Measurements from ENCODE around the gene WWC2. TPM values are rescaled to one million over a fixed set of nuclear protein-coding genes. Genes with fewer than 3 reads are reported as not detected.
A peak's percentile ranks its signal among the peaks of the same experiment; 100 is the strongest.

The WWC2 gene
- total RNA-seq, 6 donors from 2014 or later = 87.0 to 179 (median 121) TPM

DNA sequence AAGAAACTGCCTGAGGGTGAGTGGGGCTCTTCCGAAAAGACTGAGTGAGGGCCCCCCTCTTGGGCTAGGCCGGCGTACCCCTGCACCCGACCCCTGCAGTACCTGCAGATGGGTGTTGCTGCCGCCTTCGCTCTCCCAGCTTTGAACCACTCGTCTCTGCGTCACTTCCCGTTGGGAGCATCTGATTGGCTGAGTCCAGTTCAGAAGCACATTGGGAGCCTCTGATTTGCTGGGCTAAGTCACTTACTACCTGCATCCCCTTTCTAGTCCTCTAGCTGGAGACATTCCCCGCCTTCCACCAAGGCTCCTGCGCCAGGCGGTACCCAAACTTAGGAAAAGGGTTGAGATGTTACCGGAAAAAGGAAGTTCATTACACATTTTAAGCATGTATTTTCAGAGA, 20.4 kb upstream of the WWC2 start:
- H3K27me3 ChIP-seq = no peaks in the 10 kb centered on the region
- H3K9me3 ChIP-seq = no peaks in the 10 kb centered on the region
- ATAC-seq (ENCODE audit: low FRiP score in 2 of 2) (no peak), DNase-seq (peak in 1 of 2 donors; percentile 61)
- H3K27ac ChIP-seq = no peak overlapping the region
- 96% methylated on average over 13 of the region's 13 CpGs for WGBS, 2 donors
- no peaks in the 10 kb centered on the region for H3K36me3 ChIP-seq
- no peaks in the 10 kb centered on the region for H3K4me1 ChIP-seq
- TF ChIP-seq EP300 (IDR thresholded peaks at IDR 0.05) = no peak
- no peak for TF ChIP-seq POLR2AphosphoS5 (IDR thresholded peaks at IDR 0.05)
- no peak for TF ChIP-seq CTCF (IDR thresholded peaks at IDR 0.05)
- no peak for TF ChIP-seq POLR2A (IDR thresholded peaks at IDR 0.05)
- no peak overlapping the region for H3K4me3 ChIP-seq

- Histone ChIP-seq H3K27me3 (no peaks in the 10 kb centered on the region), H3K9me3 (no peaks in the 10 kb centered on the region), H3K27ac (no peak overlapping the region), H3K36me3 (no peaks in the 10 kb centered on the region), H3K4me3 (no peak overlapping the region), H3K4me1 (no peaks in the 10 kb centered on the region)
- TF ChIP-seq EP300 (IDR thresholded peaks at IDR 0.05) = no peak
- TF ChIP-seq POLR2A (IDR thresholded peaks at IDR 0.05) = no peak
- no peak for TF ChIP-seq CTCF (IDR thresholded peaks at IDR 0.05)
- no peak for TF ChIP-seq POLR2AphosphoS5 (IDR thresholded peaks at IDR 0.05)
- WGBS, 2 donors = 56 to 68% methylated on average over 4 of the region's 4 CpGs
- no peak for DNase-seq
- ATAC-seq (ENCODE audit: low FRiP score in 2 of 2) = no peak
Measured at GRCh38 chr4:183080372-183081115, 18.5 kb upstream of the WWC2 start.

GRCh38 chr4:183081116-183081469, 18.0 kb upstream of the WWC2 start:
- no peak for TF ChIP-seq EP300 (IDR thresholded peaks at IDR 0.05)
- TF ChIP-seq CTCF (IDR thresholded peaks at IDR 0.05) = no peak
- TF ChIP-seq POLR2AphosphoS5 (IDR thresholded peaks at IDR 0.05) = no peak
- no peak for TF ChIP-seq POLR2A (IDR thresholded peaks at IDR 0.05)
- Histone ChIP-seq H3K27ac (no peak overlapping the region), H3K4me1 (no peaks in the 10 kb centered on the region), H3K4me3 (no peak overlapping the region), H3K27me3 (no peaks in the 10 kb centered on the region), H3K36me3 (no peaks in the 10 kb centered on the region), H3K9me3 (no peaks in the 10 kb centered on the region)
- DNase-seq = no peak
- no peak for ATAC-seq (ENCODE audit: low FRiP score in 2 of 2)
- WGBS, 2 donors = 38 to 65% methylated on average over 3 of the region's 3 CpGs

DNA sequence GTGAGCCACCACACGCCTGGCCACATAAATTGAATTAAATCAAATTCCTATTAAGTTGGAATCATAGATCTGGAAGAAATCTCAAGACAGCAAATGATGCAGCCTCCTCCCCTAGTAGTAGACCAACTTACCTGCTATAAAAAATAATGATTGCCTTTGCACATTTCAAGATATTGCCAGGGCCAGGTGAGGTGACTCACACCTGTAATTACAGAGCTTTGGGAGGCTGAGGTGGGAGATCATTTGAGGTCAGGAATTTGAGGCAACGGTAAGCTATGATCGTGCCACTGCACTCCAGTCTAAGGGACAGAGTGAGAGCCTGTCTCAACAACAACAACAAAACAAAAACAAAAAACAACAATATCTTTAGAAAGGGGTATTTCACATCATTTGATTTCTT, 17.0 kb upstream of the WWC2 start:
- Histone ChIP-seq H3K9me3 (no peaks in the 10 kb centered on the region), H3K27me3 (no peaks in the 10 kb centered on the region), H3K36me3 (no peaks in the 10 kb centered on the region), H3K4me3 (no peak overlapping the region), H3K27ac (no peak overlapping the region), H3K4me1 (no peaks in the 10 kb centered on the region)
- ATAC-seq (ENCODE audit: low FRiP score in 2 of 2) = no peak
- 88 to 89% methylated on average over 3 of the region's 3 CpGs for WGBS, 2 donors
- no peak for DNase-seq
- no peak for TF ChIP-seq POLR2A (IDR thresholded peaks at IDR 0.05)
- TF ChIP-seq POLR2AphosphoS5 (IDR thresholded peaks at IDR 0.05) = no peak

DNA sequence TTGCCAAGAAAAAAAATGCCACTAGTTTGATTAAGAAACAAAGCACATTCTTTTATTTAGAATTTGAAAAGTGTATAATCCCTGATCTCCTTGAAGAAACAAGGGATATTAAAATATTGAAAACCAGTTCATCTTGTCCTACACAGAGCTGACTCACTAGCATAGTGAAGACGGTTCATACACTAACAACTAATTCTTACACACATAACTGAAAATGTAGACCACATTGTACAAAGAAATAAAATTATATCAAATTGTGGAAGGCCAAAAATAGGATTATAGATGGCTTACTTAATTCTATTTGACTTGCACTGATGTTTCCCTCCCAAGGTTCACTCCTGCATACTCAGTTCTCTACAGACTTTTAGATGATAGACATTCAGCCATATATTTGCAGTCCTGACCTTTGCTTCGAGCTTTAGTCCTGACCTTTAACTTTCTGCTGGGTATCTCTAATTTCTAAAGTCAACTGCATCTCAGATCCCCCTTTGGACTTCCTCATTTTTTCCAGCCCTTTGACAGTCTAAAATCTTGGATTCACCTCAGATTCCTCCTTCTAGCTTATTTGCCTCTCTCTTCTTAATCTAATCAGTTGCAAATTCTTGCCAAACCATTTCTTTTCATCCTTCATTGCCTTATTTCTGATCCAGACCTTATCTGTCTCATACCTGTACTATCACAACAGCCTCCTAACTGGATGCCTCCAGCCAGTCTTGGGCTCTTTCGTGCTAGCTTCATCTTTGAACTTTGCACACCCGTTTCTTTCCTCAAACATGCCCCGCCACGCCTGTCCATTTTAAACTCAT, 4.5 kb upstream of the WWC2 start:
- Histone ChIP-seq H3K4me3 (no peak overlapping the region), H3K4me1 (peaks cover 0 to 10% (median 9%) of the 10 kb centered on the region in 4 donors), H3K27ac (no peak overlapping the region), H3K36me3 (no peaks in the 10 kb centered on the region), H3K27me3 (peaks cover 0 to 6% (median 0%) of the 10 kb centered on the region in 4 donors), H3K9me3 (no peaks in the 10 kb centered on the region)
- no peak for ATAC-seq (ENCODE audit: low FRiP score in 2 of 2)
- no peak for DNase-seq
- TF ChIP-seq POLR2A (IDR thresholded peaks at IDR 0.05) (no peak), POLR2AphosphoS5 (IDR thresholded peaks at IDR 0.05) (no peak), EP300 (IDR thresholded peaks at IDR 0.05) (no peak), CTCF (IDR thresholded peaks at IDR 0.05) (no peak)
- WGBS, 2 donors = 78 to 83% methylated on average over 6 of the region's 6 CpGs
